Measurements from ENCODE around the gene FEN1.

- TF ChIP-seq, protein P1, sequence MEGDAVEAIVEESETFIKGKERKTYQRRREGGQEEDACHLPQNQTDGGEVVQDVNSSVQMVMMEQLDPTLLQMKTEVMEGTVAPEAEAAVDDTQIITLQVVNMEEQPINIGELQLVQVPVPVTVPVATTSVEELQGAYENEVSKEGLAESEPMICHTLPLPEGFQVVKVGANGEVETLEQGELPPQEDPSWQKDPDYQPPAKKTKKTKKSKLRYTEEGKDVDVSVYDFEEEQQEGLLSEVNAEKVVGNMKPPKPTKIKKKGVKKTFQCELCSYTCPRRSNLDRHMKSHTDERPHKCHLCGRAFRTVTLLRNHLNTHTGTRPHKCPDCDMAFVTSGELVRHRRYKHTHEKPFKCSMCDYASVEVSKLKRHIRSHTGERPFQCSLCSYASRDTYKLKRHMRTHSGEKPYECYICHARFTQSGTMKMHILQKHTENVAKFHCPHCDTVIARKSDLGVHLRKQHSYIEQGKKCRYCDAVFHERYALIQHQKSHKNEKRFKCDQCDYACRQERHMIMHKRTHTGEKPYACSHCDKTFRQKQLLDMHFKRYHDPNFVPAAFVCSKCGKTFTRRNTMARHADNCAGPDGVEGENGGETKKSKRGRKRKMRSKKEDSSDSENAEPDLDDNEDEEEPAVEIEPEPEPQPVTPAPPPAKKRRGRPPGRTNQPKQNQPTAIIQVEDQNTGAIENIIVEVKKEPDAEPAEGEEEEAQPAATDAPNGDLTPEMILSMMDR (IDR thresholded peaks at IDR 0.05; ENCODE audit: poor library complexity) = no peak
- no peak for TF ChIP-seq EZH2phosphoT487 (IDR thresholded peaks at IDR 0.05; ENCODE audit: low read depth, severe bottlenecking, unreplicated experiment)
- TF ChIP-seq EZH2 (IDR thresholded peaks at IDR 0.05; ENCODE audit: borderline replicate concordance) = no peak
These were observed 2.7 kb downstream of the FEN1 start for GRCh38 chr11:61795459-61795858.
